Hippocampal formation (tissue), 2 donors: Measurements from ENCODE around the gene ELAC1.
A peak's percentile ranks its signal among the peaks of the same experiment; 100 is the strongest.
"Not testable (repeated sequence)": the region's sequence is repeated elsewhere in the genome, so short reads cannot be mapped to it uniquely, and the experiment has no call there.

Experiments
- DNase-seq, 2 donors: peaks; one replicate each; lab custom pipeline; 2025; lab: John Stamatoyannopoulos, UW

The ELAC1 gene

GRCh38 chr18:50967714-50968661, at the start of gene ELAC1:
ELAC1 (plus strand) TSS chr18:50968040; CDS start chr18:50974405, 6,365 bp downstream.
- peak; percentile 74 to 78 for DNase-seq

- no peak for DNase-seq
These were observed 49.7 kb upstream of the ELAC1 start for GRCh38 chr18:50918153-50918552.

GRCh38 chr18:50924372-50924771, 43.5 kb upstream of the ELAC1 start:
- no peak for DNase-seq

GRCh38 chr18:50926521-50926920, 41.3 kb upstream of the ELAC1 start:
- DNase-seq: no peak

- no peak for DNase-seq
These were observed 39.3 kb upstream of the ELAC1 start for GRCh38 chr18:50928551-50928950.

GRCh38 chr18:50933684-50934083, 34.2 kb upstream of the ELAC1 start:
- DNase-seq: no peak

- DNase-seq: no peak
These were observed 33.2 kb upstream of the ELAC1 start for GRCh38 chr18:50934545-50935211.

- DNase-seq: no peak
These were observed 32.2 kb upstream of the ELAC1 start for GRCh38 chr18:50935493-50936191.

- DNase-seq: no peak
These were observed 30.7 kb upstream of the ELAC1 start for GRCh38 chr18:50937183-50937582.

- DNase-seq: no peak
These were observed 28.9 kb upstream of the ELAC1 start for GRCh38 chr18:50938912-50939311.

- peak in 1 of 2 donors; percentile 13 for DNase-seq
These were observed 23.5 kb upstream of the ELAC1 start for GRCh38 chr18:50944245-50944932.

- DNase-seq: not testable (repeated sequence)
These were observed 21.9 kb upstream of the ELAC1 start for GRCh38 chr18:50945918-50946317.

- no peak for DNase-seq
These were observed 19.9 kb upstream of the ELAC1 start for GRCh38 chr18:50947899-50948298.

- DNase-seq: no peak
These were observed 18.7 kb upstream of the ELAC1 start for GRCh38 chr18:50949185-50949584.

GRCh38 chr18:50950626-50951025, 17.2 kb upstream of the ELAC1 start:
- no peak for DNase-seq

- DNase-seq: no peak
These were observed 14.0 kb upstream of the ELAC1 start for GRCh38 chr18:50953822-50954221.

GRCh38 chr18:50955253-50955652, 12.6 kb upstream of the ELAC1 start:
- DNase-seq: no peak

- no peak for DNase-seq
These were observed 11.7 kb upstream of the ELAC1 start for GRCh38 chr18:50956116-50956515.

GRCh38 chr18:50961974-50962373, 5.9 kb upstream of the ELAC1 start:
- DNase-seq: no peak

- DNase-seq: no peak
These were observed 1.6 kb downstream of the ELAC1 start for GRCh38 chr18:50969448-50969847.

GRCh38 chr18:50970006-50970405, 2.2 kb downstream of the ELAC1 start:
- DNase-seq: no peak

GRCh38 chr18:50972404-50972803, 4.6 kb downstream of the ELAC1 start:
- DNase-seq: not testable (repeated sequence)
